Bronchus fibroblast of lung (primary cell): ENCODE data around the gene UBR1. TPM values are rescaled to one million over a fixed set of nuclear protein-coding genes. Genes with fewer than 3 reads are reported as not detected.

Experiments used
- total RNA-seq: library from RNA; depleted of rRNA; stranded (reverse); fragments of >200 nt; gene quantifications from 2 replicates; pipeline ENCODE4 v1.2.3, GENCODE V29; 2015

UBR1 gene
- total RNA-seq = 13.1 and 17.8 TPM in 2 replicates

GRCh38 chr15:43105778-43106485 is at the start of gene UBR1:
TSS of gene UBR1 (minus strand) at chr15:43106038. CDS start at chr15:43106022, 16 bp downstream.

DNA sequence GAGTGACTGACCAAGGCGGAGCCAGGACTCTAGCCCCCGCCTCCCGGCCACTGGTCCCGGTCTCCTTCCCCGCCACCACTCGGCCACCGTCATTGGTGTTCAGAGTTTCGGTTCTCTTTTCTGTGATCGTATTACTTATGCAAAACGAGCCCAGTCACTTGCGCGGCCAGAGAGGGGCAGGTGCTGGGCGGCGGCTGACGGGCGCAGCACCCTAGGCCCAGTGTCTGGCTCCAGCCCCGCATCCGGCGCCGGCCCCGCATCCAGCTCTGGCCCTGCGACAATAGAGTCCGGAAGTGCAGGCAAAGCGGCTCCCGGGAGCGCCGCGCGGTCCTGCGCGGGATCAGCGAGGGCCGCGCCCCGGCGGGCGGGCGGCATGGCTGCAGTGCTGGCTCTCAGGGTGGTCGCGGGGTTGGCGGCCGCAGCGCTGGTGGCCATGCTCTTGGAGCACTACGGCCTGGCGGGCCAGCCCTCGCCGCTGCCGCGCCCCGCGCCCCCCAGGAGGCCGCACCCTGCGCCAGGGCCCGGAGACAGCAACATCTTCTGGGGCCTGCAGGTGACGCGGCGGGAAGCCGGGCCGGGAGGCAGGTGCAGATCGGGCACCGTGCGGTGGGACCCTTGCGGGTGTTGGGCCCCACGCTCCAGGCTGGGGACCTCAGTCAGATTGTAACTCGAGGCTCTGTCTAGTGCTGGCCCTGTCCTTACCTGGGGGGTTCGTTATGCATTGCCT is 27.8 kb upstream of the UBR1 start, which contains the start of gene TMEM62:
Gene TMEM62, plus strand, starts transcription at position 157 of the 727 bp plus-strand sequence. Its CDS starts 217 bp downstream, at position 374.

GRCh38 chr15:42920519-42921341 is 185.1 kb downstream of the UBR1 start, which contains the start of gene TTBK2:
TSS of gene TTBK2 (minus strand) at chr15:42920778. CDS start at chr15:42878617, 42,161 bp downstream.

Other genes with a start within 250 kb of the UBR1 start
- 2.4 and 3.5 TPM in 2 replicates for gene TTBK2, start 185.3 kb downstream of the UBR1 start, total RNA-seq
- 12.2 and 17.7 TPM in 2 replicates for gene TMEM62, start 27.5 kb upstream of the UBR1 start, total RNA-seq
- 47.7 and 57.2 TPM in 2 replicates for gene CCNDBP1, start 79.4 kb upstream of the UBR1 start, total RNA-seq
- not detected in 2 replicates for gene EPB42, start 115.0 kb upstream of the UBR1 start, total RNA-seq
- not detected in 2 replicates for gene TGM5, start 160.9 kb upstream of the UBR1 start, total RNA-seq
- not detected in 2 replicates for gene TGM7, start 196.2 kb upstream of the UBR1 start, total RNA-seq
- 3.7 and 5.5 TPM in 2 replicates for gene LCMT2, start 224.5 kb upstream of the UBR1 start, total RNA-seq